Stomach (tissue), 9 donors: ENCODE data around the gene PKIB. TPM values are rescaled to one million over a fixed set of nuclear protein-coding genes. Genes with fewer than 3 reads are reported as not detected.

ENCODE experiments used
- DNase-seq, 2 donors: peaks; one replicate each; pipeline versions ENCODE4 v3.0.0 to v3.0.0-alpha.2; 2013 to 2019
- H3K27ac ChIP-seq, 5 donors: fragments of 200-600 bp in 4 of 5; sonication (generic) in 4 of 5; one replicate each; pipeline ENCODE4 v1.5.1; 2013 to 2019; ENCODE audit warnings: mild to moderate bottlenecking in 1 of 5, moderate library complexity in 1 of 5
- H3K27me3 ChIP-seq, 3 donors: fragments of 200-600 bp; sonication (generic); one replicate each; pipeline ENCODE4 v1.5.1; 2017 to 2019; ENCODE audit warnings: mixed run types in 1 of 3
- H3K36me3 ChIP-seq, 4 donors: fragments of 200-600 bp; sonication (generic); 1 replicate in 3 of 4; 2 replicates in 1 of 4; pipeline ENCODE4 v1.5.1; 2016 to 2019
- H3K4me1 ChIP-seq, 4 donors: fragments of 200-600 bp; sonication (generic); one replicate each; pipeline ENCODE4 v1.5.1; 2016 to 2019
- H3K4me3 ChIP-seq, 4 donors: fragments of 200-600 bp; sonication (generic) in 3 of 4; one replicate each; pipeline ENCODE4 v1.5.1; 2016 to 2019; ENCODE audit warnings: mild to moderate bottlenecking in 1 of 4
- H3K9me3 ChIP-seq, 4 donors: fragments of 200-600 bp; sonication (generic); one replicate each; pipeline ENCODE4 v1.5.1; 2016 to 2019
- CTCF ChIP-seq, 7 experiments: fragments of 450-650 bp in 4 of 7; fragments of 200-600 bp in 3 of 7; sonication (generic) in 3 of 7; IDR thresholded peaks; one replicate each; pipeline ENCODE4 v1.5.1; 2016 to 2019; ENCODE audit warnings: antibody characterized with exemption in 7 of 7, control low read depth in 2 of 7, mild to moderate bottlenecking in 1 of 7
- EP300 ChIP-seq: sonication (generic); formaldehyde crosslinking; IDR thresholded peaks from one replicate; pipeline ENCODE4 v1.6.1; 2017; ENCODE audit warnings: antibody characterized with exemption
- POLR2A ChIP-seq, 4 donors: fragments of 450-650 bp; IDR thresholded peaks; one replicate each; pipeline ENCODE4 v1.6.1; 2016; ENCODE audit warnings: antibody characterized with exemption in 4 of 4, control low read depth in 2 of 4, mild to moderate bottlenecking in 1 of 4, moderate library complexity in 1 of 4
- POLR2AphosphoS5 ChIP-seq, 3 donors: sonication (generic); formaldehyde crosslinking; IDR thresholded peaks; one replicate each; pipeline ENCODE4 v1.6.1; 2016; ENCODE audit warnings: antibody characterized with exemption in 3 of 3
- WGBS, 5 donors: extraction: QIAGEN DNeasy Blood & Tissue Kit in 3 of 5; methylation state at CpG; one replicate each; pipeline versions ENCODE4 v1.1.5 to v1.1.7; 2013 to 2018; 5-methylcytosine and 5-hydroxymethylcytosine counted together
- intact Hi-C: fragments of 100-400 bp; cut with DNase I; formaldehyde crosslinking; loops from one replicate; pipeline ENCODE4 v1.15.1; 2023; ENCODE audit warnings: low total_unique reads
- polyA plus RNA-seq, 3 donors: library from polyadenylated mRNA; stranded (reverse); fragments of 200-250 nt; gene quantifications; one replicate each; pipeline ENCODE4 v1.2.3, GENCODE V29; 2013
- total RNA-seq, 5 donors: library from RNA; depleted of rRNA; stranded (reverse); fragments of >200 nt; gene quantifications; one replicate each; pipeline versions ENCODE4 v1.1.0 to v1.2.3, GENCODE V29; 2014 to 2016
- donor health status: healthy with polysubstance abuse.
- donor health status: Bipolar disorder and iron deficiency.
- donor health status: healthy.

The PKIB gene
- total and polyA plus RNA-seq, 8 donors, result 7.6 to 128 (median 26.4) TPM

- intact Hi-C loops, result no loop called here
- no peaks in the 10 kb centered on the region for H3K36me3 ChIP-seq
- no peak for DNase-seq
- WGBS, 5 donors, result 73 to 92% (median 84%) methylated on average over 3 of the region's 3 CpGs
- peaks cover 9 to 23% (median 15%) of the 10 kb centered on the region in 4 donors for H3K4me1 ChIP-seq
- H3K9me3 ChIP-seq, result no peaks in the 10 kb centered on the region
- H3K4me3 ChIP-seq, result no peak overlapping the region
- no peak for TF ChIP-seq POLR2A (IDR thresholded peaks at IDR 0.05)
- TF ChIP-seq POLR2AphosphoS5 (IDR thresholded peaks at IDR 0.05), result no peak
- TF ChIP-seq EP300, result no peak
- no peak for TF ChIP-seq CTCF (IDR thresholded peaks at IDR 0.05)
- H3K27me3 ChIP-seq, result peaks cover 0 to 19% (median 8%) of the 10 kb centered on the region in 3 donors
- H3K27ac ChIP-seq, result no peak overlapping the region
Measured at GRCh38 chr6:122612838-122613237, 2.6 kb downstream of the PKIB start.

GRCh38 chr6:122614303-122614702 is 4.1 kb downstream of the PKIB start:
- Histone ChIP-seq H3K4me3 (no peak overlapping the region), H3K27me3 (peaks cover 0 to 19% (median 8%) of the 10 kb centered on the region in 3 donors), H3K4me1 (peaks cover 9 to 23% (median 15%) of the 10 kb centered on the region in 4 donors), H3K9me3 (no peaks in the 10 kb centered on the region), H3K36me3 (no peaks in the 10 kb centered on the region), H3K27ac (no peak overlapping the region)
- intact Hi-C loops, result no loop called here
- no peak for TF ChIP-seq EP300
- TF ChIP-seq CTCF (IDR thresholded peaks at IDR 0.05), result no peak
- TF ChIP-seq POLR2A (IDR thresholded peaks at IDR 0.05), result no peak
- TF ChIP-seq POLR2AphosphoS5 (IDR thresholded peaks at IDR 0.05), result no peak
- WGBS, 5 donors, result 25 to 52% (median 37%) methylated on average over 1 of the region's 1 CpG
- no peak for DNase-seq

- no peak for DNase-seq
- 78 to 96% (median 89%) methylated on average over 2 of the region's 2 CpGs for WGBS, 5 donors
- H3K36me3 ChIP-seq, result no peaks in the 10 kb centered on the region
- H3K9me3 ChIP-seq, result no peaks in the 10 kb centered on the region
- no peak overlapping the region for H3K4me3 ChIP-seq
- TF ChIP-seq EP300, result no peak
- TF ChIP-seq POLR2AphosphoS5 (IDR thresholded peaks at IDR 0.05), result no peak
- TF ChIP-seq POLR2A (IDR thresholded peaks at IDR 0.05), result no peak
- no peak for TF ChIP-seq CTCF (IDR thresholded peaks at IDR 0.05)
- intact Hi-C loops, result no loop called here
- H3K27ac ChIP-seq, result no peak overlapping the region
- H3K27me3 ChIP-seq, result peaks cover 0 to 13% (median 8%) of the 10 kb centered on the region in 3 donors
- H3K4me1 ChIP-seq, result peaks cover 9 to 14% (median 10%) of the 10 kb centered on the region in 4 donors
Measured at GRCh38 chr6:122615409-122615808, 5.2 kb downstream of the PKIB start.

GRCh38 chr6:122616877-122617276 is 6.7 kb downstream of the PKIB start:
- H3K4me1 ChIP-seq, result no peaks in the 10 kb centered on the region
- H3K9me3 ChIP-seq, result no peaks in the 10 kb centered on the region
- no peak for TF ChIP-seq EP300
- no peak for TF ChIP-seq CTCF (IDR thresholded peaks at IDR 0.05)
- no peak for TF ChIP-seq POLR2AphosphoS5 (IDR thresholded peaks at IDR 0.05)
- TF ChIP-seq POLR2A (IDR thresholded peaks at IDR 0.05), result no peak
- DNase-seq, result no peak
- no peaks in the 10 kb centered on the region for H3K27me3 ChIP-seq
- no peak overlapping the region for H3K4me3 ChIP-seq
- WGBS, 5 donors, result 82 to 89% (median 88%) methylated on average over 3 of the region's 3 CpGs
- no peak overlapping the region for H3K27ac ChIP-seq
- intact Hi-C loops, result no loop called here
- H3K36me3 ChIP-seq, result no peaks in the 10 kb centered on the region
